Neutrophil (primary cell): ENCODE measurements around the gene KIF26A.

ENCODE experiments used
- H3K27ac ChIP-seq: fragments of 200-600 bp; sonication (generic); 2 replicates; pipeline ENCODE4 v1.5.1; 2016; ENCODE audit warnings: mild to moderate bottlenecking, moderate library complexity
- H3K27me3 ChIP-seq: fragments of 200-600 bp; sonication (generic); 2 replicates; pipeline ENCODE4 v1.6.0; 2016; ENCODE audit warnings: mild to moderate bottlenecking
- H3K36me3 ChIP-seq: fragments of 200-600 bp; sonication (generic); 2 replicates; pipeline ENCODE4 v1.5.1; 2017
- H3K4me1 ChIP-seq, 2 experiments: fragments of 200-600 bp in 1 of 2; sonication (generic) in 1 of 2; 1 replicate in 1 of 2; 2 replicates in 1 of 2; pipeline versions ENCODE4 v1.5.1 to v1.6.1; 2013 to 2016; ENCODE audit warnings: low read depth in 1 of 2, low read length in 1 of 2, mild to moderate bottlenecking in 1 of 2, moderate library complexity in 1 of 2; ENCODE audit not compliant: control insufficient read depth in 1 of 2, insufficient read depth in 1 of 2
- H3K4me3 ChIP-seq, 2 experiments: fragments of 200-600 bp in 1 of 2; sonication (generic) in 1 of 2; 1 replicate in 1 of 2; 2 replicates in 1 of 2; pipeline ENCODE4 v1.5.1; 2013 to 2016; ENCODE audit warnings: low read depth in 1 of 2, low read length in 1 of 2, mild to moderate bottlenecking in 1 of 2, moderate library complexity in 1 of 2
- H3K9me3 ChIP-seq: fragments of 200-600 bp; sonication (generic); 2 replicates; pipeline ENCODE4 v1.5.1; 2016
- CTCF ChIP-seq: fragments of 200-600 bp; sonication (generic); IDR thresholded peaks from 2 replicates; pipeline ENCODE4 v1.5.1; 2016; ENCODE audit warnings: antibody characterized with exemption

KIF26A gene

GRCh38 chr14:104149617-104150135 is 11.3 kb downstream of the KIF26A start:
- Histone ChIP-seq H3K27ac (no peak overlapping the region), H3K36me3 (no peaks in the 10 kb centered on the region), H3K27me3 (no peaks in the 10 kb centered on the region), H3K4me1 (no peaks in the 10 kb centered on the region), H3K9me3 (no peaks in the 10 kb centered on the region), H3K4me3 (no peak overlapping the region)
- TF ChIP-seq CTCF = no peak

- no peaks in the 10 kb centered on the region for H3K36me3 ChIP-seq
- no peak overlapping the region for H3K4me3 ChIP-seq
- no peak overlapping the region for H3K27ac ChIP-seq
- no peaks in the 10 kb centered on the region for H3K27me3 ChIP-seq
- TF ChIP-seq CTCF = no peak
- no peaks in the 10 kb centered on the region for H3K4me1 ChIP-seq
- no peaks in the 10 kb centered on the region for H3K9me3 ChIP-seq
These were observed 12.0 kb downstream of the KIF26A start for GRCh38 chr14:104150136-104151025.

GRCh38 chr14:104151026-104151381 is 12.6 kb downstream of the KIF26A start:
- Histone ChIP-seq H3K36me3 (no peaks in the 10 kb centered on the region), H3K4me3 (no peak overlapping the region), H3K27me3 (no peaks in the 10 kb centered on the region), H3K9me3 (no peaks in the 10 kb centered on the region), H3K4me1 (no peaks in the 10 kb centered on the region), H3K27ac (no peak overlapping the region)
- TF ChIP-seq CTCF = no peak

- TF ChIP-seq CTCF = no peak
- H3K4me1 ChIP-seq = no peaks in the 10 kb centered on the region
- no peak overlapping the region for H3K27ac ChIP-seq
- no peaks in the 10 kb centered on the region for H3K9me3 ChIP-seq
- no peak overlapping the region for H3K4me3 ChIP-seq
- no peaks in the 10 kb centered on the region for H3K36me3 ChIP-seq
- no peaks in the 10 kb centered on the region for H3K27me3 ChIP-seq
These were observed 13.3 kb downstream of the KIF26A start for GRCh38 chr14:104151566-104152245.

GRCh38 chr14:104152246-104152575 is 13.8 kb downstream of the KIF26A start:
- H3K27ac ChIP-seq = no peak overlapping the region
- no peaks in the 10 kb centered on the region for H3K4me1 ChIP-seq
- H3K27me3 ChIP-seq = no peaks in the 10 kb centered on the region
- no peaks in the 10 kb centered on the region for H3K9me3 ChIP-seq
- no peak for TF ChIP-seq CTCF
- H3K36me3 ChIP-seq = no peaks in the 10 kb centered on the region
- no peak overlapping the region for H3K4me3 ChIP-seq
